ENCODE measurements around the gene C1orf21. TPM values are rescaled to one million over a fixed set of nuclear protein-coding genes. Genes with fewer than 3 reads are reported as not detected.

The C1orf21 gene
- total and polyA plus RNA-seq, 10 donors: 9.7 to 60.4 (median 26.7) TPM

DNA sequence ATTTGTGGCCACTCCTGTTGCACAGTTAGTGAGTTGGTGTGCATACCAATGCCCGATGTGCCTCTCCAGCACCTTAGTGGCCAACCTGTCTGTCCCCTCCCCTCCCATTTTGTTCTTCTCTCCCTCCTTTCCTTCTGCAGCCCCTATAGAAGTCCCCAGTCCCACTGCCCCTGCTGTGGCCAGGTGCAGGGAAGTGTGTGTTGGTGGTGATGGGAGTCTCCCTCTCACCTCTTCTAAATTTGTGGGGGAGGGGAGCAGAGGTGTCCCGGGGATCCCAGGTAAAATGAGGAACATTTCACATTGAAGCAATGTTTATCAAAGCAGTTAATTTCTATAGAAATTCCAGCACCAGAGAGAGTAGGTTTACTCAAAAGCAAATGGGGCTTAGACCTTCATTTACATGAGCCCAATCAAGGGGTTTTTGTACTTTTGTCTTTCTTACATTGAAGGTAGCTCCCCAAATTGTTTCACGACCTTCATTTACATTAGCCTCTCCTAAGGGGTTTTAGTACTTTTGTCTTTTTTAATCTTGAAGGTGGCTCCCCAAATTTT, 3.0 kb upstream of the C1orf21 start:
- TF ChIP-seq POLR2AphosphoS5 (IDR thresholded peaks at IDR 0.05) (no peak), POLR2A (IDR thresholded peaks at IDR 0.05) (no peak)
- TF ChIP-seq, protein P1, sequence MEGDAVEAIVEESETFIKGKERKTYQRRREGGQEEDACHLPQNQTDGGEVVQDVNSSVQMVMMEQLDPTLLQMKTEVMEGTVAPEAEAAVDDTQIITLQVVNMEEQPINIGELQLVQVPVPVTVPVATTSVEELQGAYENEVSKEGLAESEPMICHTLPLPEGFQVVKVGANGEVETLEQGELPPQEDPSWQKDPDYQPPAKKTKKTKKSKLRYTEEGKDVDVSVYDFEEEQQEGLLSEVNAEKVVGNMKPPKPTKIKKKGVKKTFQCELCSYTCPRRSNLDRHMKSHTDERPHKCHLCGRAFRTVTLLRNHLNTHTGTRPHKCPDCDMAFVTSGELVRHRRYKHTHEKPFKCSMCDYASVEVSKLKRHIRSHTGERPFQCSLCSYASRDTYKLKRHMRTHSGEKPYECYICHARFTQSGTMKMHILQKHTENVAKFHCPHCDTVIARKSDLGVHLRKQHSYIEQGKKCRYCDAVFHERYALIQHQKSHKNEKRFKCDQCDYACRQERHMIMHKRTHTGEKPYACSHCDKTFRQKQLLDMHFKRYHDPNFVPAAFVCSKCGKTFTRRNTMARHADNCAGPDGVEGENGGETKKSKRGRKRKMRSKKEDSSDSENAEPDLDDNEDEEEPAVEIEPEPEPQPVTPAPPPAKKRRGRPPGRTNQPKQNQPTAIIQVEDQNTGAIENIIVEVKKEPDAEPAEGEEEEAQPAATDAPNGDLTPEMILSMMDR (IDR thresholded peaks at IDR 0.05 in 8 of 11, conservative IDR thresholded peaks at IDR 0.05 in 3 of 11): no peak
- no peaks in the 10 kb centered on the region for H3K9me3 ChIP-seq
- no peaks in the 10 kb centered on the region for H3K36me3 ChIP-seq
- no peak for DNase-seq
- 72 to 90% (median 84%) methylated on average over 3 of the region's 3 CpGs for WGBS, 5 donors
- peaks cover 0 to 43% (median 6%) of the 10 kb centered on the region in 7 donors for H3K27me3 ChIP-seq (replicated peaks in 1 of 7)
- no peak overlapping the region for H3K4me3 ChIP-seq
- intact Hi-C loops (cut with DNase I; ENCODE audit: low total_unique reads): no loop called here
- H3K27ac ChIP-seq: no peak overlapping the region
- peaks cover 0 to 33% (median 25%) of the 10 kb centered on the region in 6 donors for H3K4me1 ChIP-seq

DNA sequence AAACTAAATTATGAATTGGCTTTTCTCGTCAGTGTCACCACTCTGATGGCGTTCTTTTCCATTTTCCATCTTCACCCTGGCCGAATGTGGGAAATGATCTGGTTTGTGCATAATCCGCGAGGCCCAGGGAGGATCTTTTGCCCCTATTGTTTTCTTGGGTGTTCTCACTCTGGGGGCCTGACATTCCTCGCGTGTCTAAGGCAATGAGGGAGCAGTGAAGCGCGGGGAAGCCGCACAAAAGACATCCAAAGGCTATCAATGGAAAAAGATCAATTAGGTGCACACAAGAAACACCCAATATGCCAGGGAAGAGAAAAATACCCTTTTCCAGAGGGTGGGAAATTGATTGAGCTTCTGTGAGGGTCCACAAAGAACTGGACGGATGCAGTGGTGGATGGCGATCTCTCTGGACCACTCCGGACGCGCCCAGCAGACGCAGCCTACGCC, 941 bp upstream of the C1orf21 start:
- H3K4me3 ChIP-seq: peak overlapping the region; percentile 55 to 79 (median 74)
- TF ChIP-seq POLR2AphosphoS5 (IDR thresholded peaks at IDR 0.05): no peak
- TF ChIP-seq, protein P1 (IDR thresholded peaks at IDR 0.05 in 8 of 11, conservative IDR thresholded peaks at IDR 0.05 in 3 of 11): no peak
- TF ChIP-seq POLR2A (IDR thresholded peaks at IDR 0.05): no peak
- peaks cover 0 to 46% (median 30%) of the 10 kb centered on the region in 6 donors for H3K4me1 ChIP-seq
- H3K27me3 ChIP-seq (replicated peaks in 1 of 7): peaks cover 0 to 43% (median 6%) of the 10 kb centered on the region in 7 donors
- H3K36me3 ChIP-seq: no peaks in the 10 kb centered on the region
- no peaks in the 10 kb centered on the region for H3K9me3 ChIP-seq
- H3K27ac ChIP-seq: peak overlapping the region in 6 of 8 donors; percentile 74 to 91 (median 88)
- WGBS, 5 donors: 49 to 57% (median 54%) methylated on average over 17 of the region's 17 CpGs
- intact Hi-C loops (cut with DNase I; ENCODE audit: low total_unique reads): no loop called here
- DNase-seq: no peak

DNA sequence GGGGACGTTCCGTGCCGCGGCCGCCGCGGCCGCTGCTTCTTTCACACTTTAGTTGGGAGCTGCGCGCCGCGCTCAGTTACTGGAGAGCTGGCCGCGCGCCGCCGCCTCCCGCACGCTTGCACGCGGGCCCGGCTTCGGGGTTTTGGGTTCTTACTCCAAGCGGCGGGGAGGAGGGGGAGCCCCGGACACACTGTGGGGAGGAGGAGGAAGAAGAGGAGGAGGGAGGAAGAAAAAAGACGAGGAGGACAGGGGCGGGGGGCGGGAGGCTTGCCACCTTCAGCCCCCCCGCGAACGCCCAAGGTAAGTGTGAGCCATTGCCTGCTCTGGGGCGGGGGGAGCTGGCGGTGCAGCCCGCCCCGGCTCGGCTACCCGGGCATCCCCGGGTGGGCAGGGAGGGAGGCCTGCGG, 243 bp downstream of the C1orf21 start:
- peaks cover 0 to 49% (median 30%) of the 10 kb centered on the region in 6 donors for H3K4me1 ChIP-seq
- peaks cover 0 to 43% (median 6%) of the 10 kb centered on the region in 7 donors for H3K27me3 ChIP-seq (replicated peaks in 1 of 7)
- peak overlapping the region; percentile 62 to 91 (median 88) for H3K27ac ChIP-seq
- H3K36me3 ChIP-seq: no peaks in the 10 kb centered on the region
- peak overlapping the region; percentile 63 to 79 (median 74) for H3K4me3 ChIP-seq
- no peak for DNase-seq
- H3K9me3 ChIP-seq: no peaks in the 10 kb centered on the region
- intact Hi-C loops (cut with DNase I; ENCODE audit: low total_unique reads): no loop called here
- 0 to 2% (median 1%) methylated on average over 33 to 40 of the region's 40 CpGs for WGBS, 5 donors
- peak in 1 of 3 donors; percentile 91 for TF ChIP-seq POLR2AphosphoS5 (IDR thresholded peaks at IDR 0.05)
- no peak for TF ChIP-seq POLR2A (IDR thresholded peaks at IDR 0.05)

DNA sequence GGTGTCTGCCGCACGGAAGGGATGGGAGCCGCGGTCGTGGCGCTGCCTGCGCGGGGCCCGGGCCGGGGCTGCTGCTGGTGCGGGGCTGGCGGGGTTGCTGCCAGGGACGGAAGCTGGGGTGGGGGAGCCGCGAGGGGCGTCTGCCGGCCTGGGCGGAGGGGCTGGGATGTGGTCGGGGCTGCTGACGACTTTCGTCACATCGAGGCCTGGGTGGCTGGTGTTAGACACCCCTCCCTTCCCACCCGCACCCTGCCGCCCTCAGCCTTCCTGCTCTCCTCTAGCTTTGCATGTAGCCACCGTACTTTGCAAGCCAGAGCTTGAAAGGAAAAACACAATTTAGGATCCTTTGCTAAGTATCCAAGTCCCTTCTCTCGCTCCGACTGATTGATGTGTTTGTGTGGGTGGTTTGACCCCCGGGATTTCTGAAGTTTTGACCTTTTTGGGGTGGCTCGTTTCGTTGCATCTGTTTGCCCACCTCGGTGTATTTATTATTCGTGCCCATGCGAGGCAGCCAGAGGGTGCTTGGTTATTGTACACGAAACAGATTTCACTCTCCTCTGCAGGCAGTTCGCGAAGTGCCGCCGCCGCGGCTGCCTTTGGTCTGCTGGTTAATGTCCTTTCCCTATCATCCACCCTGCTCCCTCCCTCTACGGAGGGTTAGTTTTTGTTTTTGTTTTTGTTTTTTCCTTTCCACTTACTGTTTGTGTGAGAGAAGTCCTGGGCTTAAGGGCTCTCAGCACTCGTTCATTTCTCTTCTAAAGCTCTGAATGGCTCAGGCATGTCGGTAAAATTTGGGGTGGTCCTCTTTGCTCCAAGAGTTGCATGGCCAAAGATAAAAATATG, 868 bp downstream of the C1orf21 start:
- H3K4me1 ChIP-seq: peaks cover 0 to 49% (median 30%) of the 10 kb centered on the region in 6 donors

More for the DNA sequence above, 868 bp downstream of the C1orf21 start:
- WGBS, 5 donors: 0 to 3% (median 1%) methylated on average over 23 to 43 of the region's 43 CpGs
- H3K27me3 ChIP-seq (replicated peaks in 1 of 7): peaks cover 0 to 43% (median 6%) of the 10 kb centered on the region in 7 donors
- H3K36me3 ChIP-seq: no peaks in the 10 kb centered on the region
- peak overlapping the region; percentile 63 to 79 (median 74) for H3K4me3 ChIP-seq
- no peak for TF ChIP-seq POLR2A (IDR thresholded peaks at IDR 0.05)
- peak in 1 of 3 donors; percentile 31 for TF ChIP-seq POLR2AphosphoS5 (IDR thresholded peaks at IDR 0.05)
- TF ChIP-seq, protein P1 (IDR thresholded peaks at IDR 0.05 in 8 of 11, conservative IDR thresholded peaks at IDR 0.05 in 3 of 11): no peak
- H3K27ac ChIP-seq: peak overlapping the region; percentile 62 to 91 (median 88)
- H3K9me3 ChIP-seq: no peaks in the 10 kb centered on the region
- intact Hi-C loops (cut with DNase I; ENCODE audit: low total_unique reads): no loop called here
- peak; percentile 87 for DNase-seq
